Tibial nerve (tissue), 4 donors: ENCODE data around the gene TOP3A.

ENCODE experiments used
- EP300 ChIP-seq, 2 donors: sonication (generic); formaldehyde crosslinking; IDR thresholded peaks; one replicate each; pipeline ENCODE4 v1.6.1; 2017; ENCODE audit warnings: antibody characterized with exemption in 2 of 2, mild to moderate bottlenecking in 1 of 2
- POLR2A ChIP-seq, 2 donors: fragments of 450-650 bp; IDR thresholded peaks; one replicate each; pipeline ENCODE4 v1.6.1; 2017; ENCODE audit warnings: antibody characterized with exemption in 2 of 2, mild to moderate bottlenecking in 2 of 2, moderate library complexity in 2 of 2
- TF ChIP-seq, protein P1 (sequence below), 5 experiments: fragments of 200-600 bp in 3 of 5; fragments of 450-650 bp in 2 of 5; sonication (generic) in 3 of 5; IDR thresholded peaks; one replicate each; pipeline ENCODE4 v1.5.1; 2016 to 2019; ENCODE audit warnings: antibody characterized with exemption in 5 of 5, mild to moderate bottlenecking in 3 of 5, moderate library complexity in 2 of 5

DNA sequence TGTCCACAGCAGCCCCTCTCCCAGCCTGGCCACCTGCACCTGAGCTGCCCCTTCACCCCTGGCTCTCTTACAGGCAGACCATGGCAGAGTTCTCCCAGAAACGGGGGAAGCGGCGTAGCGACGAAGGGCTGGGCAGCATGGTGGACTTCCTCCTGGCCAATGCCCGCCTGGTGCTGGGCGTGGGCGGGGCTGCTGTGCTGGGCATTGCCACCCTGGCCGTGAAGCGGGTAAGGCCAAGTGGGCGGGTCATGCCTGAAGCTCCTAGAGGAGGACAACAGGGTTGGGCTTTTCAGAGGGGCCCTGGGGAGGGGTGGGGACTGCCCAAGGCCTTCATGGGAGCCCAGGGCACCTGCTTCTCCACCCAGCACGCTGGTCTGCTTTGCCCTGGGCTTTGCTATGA is 52.2 kb downstream of the TOP3A start:
- TF ChIP-seq, protein P1, sequence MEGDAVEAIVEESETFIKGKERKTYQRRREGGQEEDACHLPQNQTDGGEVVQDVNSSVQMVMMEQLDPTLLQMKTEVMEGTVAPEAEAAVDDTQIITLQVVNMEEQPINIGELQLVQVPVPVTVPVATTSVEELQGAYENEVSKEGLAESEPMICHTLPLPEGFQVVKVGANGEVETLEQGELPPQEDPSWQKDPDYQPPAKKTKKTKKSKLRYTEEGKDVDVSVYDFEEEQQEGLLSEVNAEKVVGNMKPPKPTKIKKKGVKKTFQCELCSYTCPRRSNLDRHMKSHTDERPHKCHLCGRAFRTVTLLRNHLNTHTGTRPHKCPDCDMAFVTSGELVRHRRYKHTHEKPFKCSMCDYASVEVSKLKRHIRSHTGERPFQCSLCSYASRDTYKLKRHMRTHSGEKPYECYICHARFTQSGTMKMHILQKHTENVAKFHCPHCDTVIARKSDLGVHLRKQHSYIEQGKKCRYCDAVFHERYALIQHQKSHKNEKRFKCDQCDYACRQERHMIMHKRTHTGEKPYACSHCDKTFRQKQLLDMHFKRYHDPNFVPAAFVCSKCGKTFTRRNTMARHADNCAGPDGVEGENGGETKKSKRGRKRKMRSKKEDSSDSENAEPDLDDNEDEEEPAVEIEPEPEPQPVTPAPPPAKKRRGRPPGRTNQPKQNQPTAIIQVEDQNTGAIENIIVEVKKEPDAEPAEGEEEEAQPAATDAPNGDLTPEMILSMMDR (IDR thresholded peaks at IDR 0.05): no peak
- TF ChIP-seq POLR2A (IDR thresholded peaks at IDR 0.05): no peak
- no peak for TF ChIP-seq EP300 (IDR thresholded peaks at IDR 0.05)
